ENCODE measurements around the gene SRCIN1. TPM values are rescaled to one million over a fixed set of nuclear protein-coding genes. Genes with fewer than 3 reads are reported as not detected.

Gene SRCIN1
- total RNA-seq, 1 donor from 2014 or later: 8.3 TPM

GRCh38 chr17:38617967-38618760 lies 12.4 kb upstream of the SRCIN1 start:
- Mint-ChIP-seq H3K9me3 (no peaks in the 10 kb centered on the region), H3K4me3 (no peak overlapping the region)

GRCh38 chr17:38617074-38617860 lies 11.5 kb upstream of the SRCIN1 start:
- Mint-ChIP-seq H3K4me1 (ENCODE audit: unreplicated experiment) (peaks cover 19% of the 10 kb centered on the region), H3K9me3 (no peaks in the 10 kb centered on the region), H3K4me3 (no peak overlapping the region), H3K27me3 (peaks cover 22% of the 10 kb centered on the region), H3K36me3 (no peaks in the 10 kb centered on the region), H3K27ac (no peak overlapping the region)
- no peak for TF ChIP-seq CTCF (conservative IDR thresholded peaks at IDR 0.05)
- no peak for DNase-seq (ENCODE audit: extremely low spot score, unreplicated experiment)

More at GRCh38 chr17:38617967-38618760, 12.4 kb upstream of the SRCIN1 start:
- Mint-ChIP-seq H3K4me1 (ENCODE audit: unreplicated experiment) (peaks cover 19% of the 10 kb centered on the region), H3K27me3 (peaks cover 24% of the 10 kb centered on the region), H3K36me3 (no peaks in the 10 kb centered on the region), H3K27ac (no peak overlapping the region)
- no peak for TF ChIP-seq CTCF (conservative IDR thresholded peaks at IDR 0.05)
- no peak for DNase-seq (ENCODE audit: extremely low spot score, unreplicated experiment)

GRCh38 chr17:38616361-38616760 lies 10.6 kb upstream of the SRCIN1 start:
- H3K27me3 Mint-ChIP-seq: peaks cover 14% of the 10 kb centered on the region
- H3K9me3 Mint-ChIP-seq: no peaks in the 10 kb centered on the region
- H3K36me3 Mint-ChIP-seq: no peaks in the 10 kb centered on the region
- no peak overlapping the region for H3K4me3 Mint-ChIP-seq
- H3K27ac Mint-ChIP-seq: no peak overlapping the region
- TF ChIP-seq CTCF (conservative IDR thresholded peaks at IDR 0.05): no peak
- no peak for DNase-seq (ENCODE audit: extremely low spot score, unreplicated experiment)
- H3K4me1 Mint-ChIP-seq (ENCODE audit: unreplicated experiment): peaks cover 13% of the 10 kb centered on the region

GRCh38 chr17:38613981-38614779 lies 8.4 kb upstream of the SRCIN1 start:
- H3K4me3 Mint-ChIP-seq: no peak overlapping the region
- peaks cover 13% of the 10 kb centered on the region for H3K4me1 Mint-ChIP-seq (ENCODE audit: unreplicated experiment)
- no peak for DNase-seq (ENCODE audit: extremely low spot score, unreplicated experiment)
- H3K36me3 Mint-ChIP-seq: no peaks in the 10 kb centered on the region
- H3K27me3 Mint-ChIP-seq: peaks cover 14% of the 10 kb centered on the region
- no peak for TF ChIP-seq CTCF (conservative IDR thresholded peaks at IDR 0.05)
- peak overlapping the region; percentile 5 for H3K27ac Mint-ChIP-seq
- H3K9me3 Mint-ChIP-seq: no peaks in the 10 kb centered on the region

GRCh38 chr17:38613525-38613980 lies 7.8 kb upstream of the SRCIN1 start:
- no peaks in the 10 kb centered on the region for H3K36me3 Mint-ChIP-seq
- H3K9me3 Mint-ChIP-seq: no peaks in the 10 kb centered on the region
- peaks cover 13% of the 10 kb centered on the region for H3K4me1 Mint-ChIP-seq (ENCODE audit: unreplicated experiment)
- no peak for DNase-seq (ENCODE audit: extremely low spot score, unreplicated experiment)
- no peak overlapping the region for H3K27ac Mint-ChIP-seq
- H3K4me3 Mint-ChIP-seq: no peak overlapping the region
- peaks cover 20% of the 10 kb centered on the region for H3K27me3 Mint-ChIP-seq
- TF ChIP-seq CTCF (conservative IDR thresholded peaks at IDR 0.05): no peak

All from type B pancreatic cell (in vitro differentiated cells).